HG03439 (cell line): ENCODE results near the gene HSD11B1.

Source experiments
- ATAC-seq: cut with Tn5 transposase; IDR thresholded peaks from one replicate; pipeline ENCODE4 v1.9.1; 2021; ENCODE audit warnings: mild to moderate bottlenecking, moderate library complexity; ENCODE audit not compliant: unreplicated experiment

Gene HSD11B1

DNA sequence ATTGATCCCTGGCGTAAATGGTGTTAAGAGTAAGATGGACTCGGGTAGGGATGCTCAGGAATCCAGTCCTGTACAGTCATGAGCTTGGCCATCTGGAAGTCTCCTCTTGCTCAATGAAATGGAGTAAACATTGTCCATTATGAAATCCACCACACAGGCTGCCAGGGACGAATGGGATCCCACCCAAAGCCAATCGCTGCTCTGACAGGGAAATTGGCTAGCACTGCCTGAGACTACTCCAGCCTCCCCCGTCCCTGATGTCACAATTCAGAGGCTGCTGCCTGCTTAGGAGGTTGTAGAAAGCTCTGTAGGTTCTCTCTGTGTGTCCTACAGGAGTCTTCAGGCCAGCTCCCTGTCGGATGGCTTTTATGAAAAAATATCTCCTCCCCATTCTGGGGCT, at the start of gene HSD11B1:
TSS of gene HSD11B1 (plus strand) at position 263 of the 400 bp plus-strand sequence. CDS start at position 360, 97 bp downstream.
- no peak for ATAC-seq

DNA sequence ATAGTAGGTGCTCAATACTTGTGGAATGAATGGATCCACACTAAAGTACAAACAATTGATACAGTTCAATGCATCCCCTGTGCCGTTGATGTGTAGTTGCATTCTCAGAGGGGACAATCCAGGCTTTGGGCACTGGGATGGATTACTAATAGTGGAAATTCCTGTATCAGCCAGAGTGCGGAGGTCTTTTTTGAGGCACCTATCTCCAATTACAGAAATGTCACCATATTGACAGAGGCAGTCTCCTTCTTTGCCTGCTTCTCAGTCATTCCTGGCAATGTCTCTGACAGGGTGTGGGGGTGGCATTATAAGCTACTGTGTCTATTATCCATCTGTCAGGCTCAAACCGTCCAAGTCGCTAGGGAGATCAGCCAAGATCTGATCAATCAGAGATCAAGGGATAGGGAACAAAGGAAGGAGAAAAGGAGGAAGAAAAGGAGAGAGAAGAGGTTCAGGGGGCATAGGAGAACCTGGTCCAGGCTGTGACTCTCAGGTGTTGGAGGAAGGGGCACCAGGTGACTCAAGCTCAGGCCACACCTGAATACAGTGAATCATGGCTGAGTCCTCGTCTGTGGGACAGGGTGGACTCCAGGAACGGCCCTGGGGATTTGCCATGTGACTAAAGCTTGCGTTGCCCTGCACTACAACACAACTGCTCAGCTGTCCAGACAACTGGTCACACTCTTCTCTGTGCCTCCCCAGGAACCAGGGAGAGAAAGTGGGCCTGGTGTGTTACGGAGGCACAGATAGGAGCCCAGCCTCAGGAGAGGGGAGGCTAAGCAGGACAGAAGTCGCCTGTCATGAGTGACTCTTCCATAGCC, 49.0 kb upstream of the HSD11B1 start:
- ATAC-seq = no peak

DNA sequence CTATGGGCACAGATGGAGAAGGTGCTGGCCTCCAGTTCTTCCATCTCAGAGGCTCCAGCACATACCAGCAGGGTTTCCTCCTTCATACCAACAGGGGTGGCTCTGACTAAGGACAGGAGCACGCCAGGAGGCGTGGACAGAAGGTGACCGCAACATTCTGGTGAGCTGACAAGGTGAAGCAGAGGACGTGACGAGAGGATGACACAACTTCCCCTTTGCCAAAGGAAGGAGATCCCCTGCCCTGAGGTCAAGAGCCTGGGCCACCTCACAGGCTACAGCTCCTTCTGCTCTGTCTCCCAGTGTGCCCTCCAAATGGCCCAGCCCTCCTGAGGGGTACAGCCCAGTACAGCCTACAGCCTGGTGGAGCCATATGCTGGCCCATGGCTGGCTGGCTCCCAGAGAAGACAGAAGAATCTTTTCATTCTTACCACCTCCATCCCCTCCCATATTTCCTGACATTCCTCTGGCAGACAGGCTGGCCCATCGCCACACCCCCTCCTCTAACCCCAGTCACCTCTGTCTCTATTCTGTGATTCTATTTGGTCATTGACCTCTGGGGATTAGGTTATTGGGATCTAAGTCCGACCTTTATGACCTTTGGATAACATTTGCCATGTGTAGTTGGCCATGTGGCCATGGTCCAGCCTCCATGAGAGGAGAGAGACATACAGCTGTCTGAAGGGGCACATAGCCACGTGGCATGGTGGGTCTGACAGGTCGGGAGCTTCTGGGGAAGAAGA, 47.3 kb upstream of the HSD11B1 start:
- ATAC-seq = no peak

DNA sequence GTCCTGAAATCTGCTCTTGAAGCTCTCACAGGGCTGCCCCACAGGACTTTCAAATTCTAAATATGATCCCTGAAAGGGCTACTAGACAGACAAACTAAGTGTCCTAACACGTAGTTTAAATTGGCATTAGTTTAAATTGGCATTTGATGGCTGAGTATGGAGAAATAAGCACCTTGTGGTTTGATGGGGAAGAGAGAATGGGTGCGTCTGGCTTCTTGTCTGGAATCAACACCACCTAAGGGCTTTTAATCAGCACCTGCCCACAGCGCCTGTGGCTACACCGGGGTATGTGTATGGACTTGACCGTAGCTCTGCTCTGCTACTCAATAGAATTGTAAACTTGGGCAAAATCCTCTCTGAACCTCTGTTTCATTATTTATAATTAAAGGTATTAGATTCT, 46.7 kb upstream of the HSD11B1 start:
- no peak for ATAC-seq

DNA sequence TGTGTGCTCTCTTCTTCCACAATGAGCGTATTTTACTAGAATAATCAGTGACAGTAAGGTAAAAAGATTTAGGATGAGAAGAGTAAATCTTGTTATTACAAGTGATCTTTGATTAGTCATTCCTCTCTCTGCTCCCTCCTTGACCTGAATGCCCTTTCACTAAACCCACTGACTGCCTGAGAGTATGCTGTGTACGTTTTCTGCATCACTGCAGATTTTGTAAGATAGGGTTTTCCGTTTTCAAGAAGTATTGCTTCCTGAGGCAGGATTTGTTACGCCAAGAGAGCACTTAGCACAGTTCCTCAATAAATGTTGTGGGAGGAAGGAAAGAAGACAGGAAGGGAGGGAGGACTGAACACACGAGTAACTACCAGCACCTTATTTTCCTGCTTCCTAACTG, 44.7 kb upstream of the HSD11B1 start:
- peak; percentile 56 for ATAC-seq

DNA sequence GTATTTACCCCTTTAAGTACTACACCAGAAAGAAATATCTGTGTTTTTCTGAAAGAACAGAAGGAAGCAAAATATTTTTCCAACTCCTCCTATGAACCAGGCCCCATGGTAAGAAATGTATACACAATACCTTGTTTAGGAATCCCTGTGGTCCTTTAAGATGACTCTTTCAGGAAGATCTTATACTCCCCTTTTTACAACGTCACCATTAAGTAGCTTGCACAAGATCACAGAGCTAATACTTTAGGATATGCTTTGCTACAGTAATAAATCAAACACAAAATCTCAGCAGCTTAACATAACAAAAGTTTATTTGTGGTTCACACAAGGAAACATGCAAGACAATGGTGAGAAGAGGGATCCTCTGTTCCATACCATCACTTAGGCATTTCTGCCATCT, 43.6 kb upstream of the HSD11B1 start:
- no peak for ATAC-seq

DNA sequence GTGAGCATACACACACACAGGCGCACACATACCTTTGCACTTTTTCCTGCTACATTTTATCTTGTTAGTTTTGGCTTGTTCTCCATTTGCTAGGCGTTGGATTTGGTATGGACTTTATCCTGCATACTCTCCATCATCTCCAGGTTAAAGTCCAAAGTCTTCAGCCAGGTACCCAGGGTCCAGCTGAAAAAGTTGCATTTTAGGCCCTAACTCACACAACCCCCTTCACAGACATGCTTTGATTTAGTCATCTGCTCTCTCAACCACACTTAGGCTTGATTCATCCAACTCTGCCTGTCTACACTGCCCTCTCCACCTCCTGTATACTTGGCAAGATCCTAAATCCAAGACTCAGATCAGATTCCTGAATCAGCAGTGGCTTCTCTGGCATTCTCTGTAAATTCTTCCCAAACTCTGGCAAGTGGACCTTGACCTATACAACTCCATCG, 41.7 kb upstream of the HSD11B1 start:
- ATAC-seq = no peak

DNA sequence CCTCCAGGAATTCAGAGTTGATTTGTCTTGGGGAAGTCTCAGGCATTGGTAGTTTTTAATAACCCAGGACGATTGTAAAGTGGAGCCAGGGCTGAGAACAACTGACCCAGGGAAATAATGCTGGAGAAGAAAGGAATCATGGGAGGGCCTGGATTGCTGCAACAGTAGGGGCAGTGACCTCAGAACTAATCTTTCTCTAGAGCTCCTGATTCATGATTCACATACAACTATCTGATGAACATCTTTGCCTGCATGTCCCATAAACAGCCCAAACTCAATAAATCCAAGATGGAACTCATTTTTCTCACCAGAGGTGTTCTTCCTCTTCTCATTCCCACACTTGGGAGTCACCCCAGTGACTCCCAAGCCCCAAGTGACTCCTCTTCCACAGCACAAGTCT, 37.5 kb upstream of the HSD11B1 start:
- ATAC-seq = no peak

DNA sequence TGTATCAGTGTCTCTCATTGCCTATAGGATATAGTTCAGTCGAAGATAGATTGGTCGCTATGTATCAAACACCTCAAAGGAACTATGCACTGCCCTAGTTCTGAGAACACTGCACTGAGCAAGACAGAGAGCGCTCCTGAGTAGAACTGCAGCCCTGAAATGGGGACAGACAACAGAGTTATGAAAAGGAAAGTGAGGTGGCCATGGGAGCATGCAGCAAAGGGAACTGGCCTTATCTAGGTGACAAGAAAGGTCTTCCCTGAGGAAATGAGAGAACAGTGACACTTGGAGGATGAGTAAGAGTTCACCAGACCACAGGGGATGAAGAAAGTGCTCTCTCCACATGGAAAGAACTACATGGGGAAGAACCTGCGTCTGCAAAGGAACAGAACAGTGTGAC, 36.9 kb upstream of the HSD11B1 start:
- no peak for ATAC-seq

DNA sequence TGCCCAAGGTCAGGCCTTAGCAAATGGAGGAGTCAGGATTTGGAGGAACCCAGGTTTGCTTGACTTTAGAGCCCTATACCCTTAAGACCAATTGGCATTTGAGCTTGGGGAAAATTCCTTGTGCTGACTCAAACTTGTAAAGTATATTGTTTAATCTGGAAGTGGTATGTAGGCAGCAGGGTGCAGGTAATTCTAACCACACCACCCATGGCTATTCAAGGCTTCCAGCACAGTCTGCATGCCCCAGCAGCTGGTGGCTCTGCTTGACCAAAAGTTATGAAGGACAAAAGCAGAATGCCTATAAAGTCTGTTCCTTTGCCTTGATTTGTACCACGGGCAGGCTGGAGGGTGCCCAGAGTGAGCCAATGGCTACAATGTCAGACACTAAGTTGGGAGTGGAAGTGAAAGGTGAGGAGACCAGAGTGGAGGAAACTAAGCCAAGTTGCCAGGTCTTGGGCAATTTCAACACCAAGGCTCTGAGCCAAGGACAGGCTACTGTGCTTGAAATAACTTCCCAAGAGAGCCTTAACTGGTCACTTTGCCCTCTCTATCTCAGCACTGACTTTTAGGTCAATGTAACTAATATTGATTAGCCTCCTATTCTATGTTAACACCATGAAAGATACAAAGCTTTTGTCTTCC, 34.1 kb upstream of the HSD11B1 start:
- no peak for ATAC-seq

DNA sequence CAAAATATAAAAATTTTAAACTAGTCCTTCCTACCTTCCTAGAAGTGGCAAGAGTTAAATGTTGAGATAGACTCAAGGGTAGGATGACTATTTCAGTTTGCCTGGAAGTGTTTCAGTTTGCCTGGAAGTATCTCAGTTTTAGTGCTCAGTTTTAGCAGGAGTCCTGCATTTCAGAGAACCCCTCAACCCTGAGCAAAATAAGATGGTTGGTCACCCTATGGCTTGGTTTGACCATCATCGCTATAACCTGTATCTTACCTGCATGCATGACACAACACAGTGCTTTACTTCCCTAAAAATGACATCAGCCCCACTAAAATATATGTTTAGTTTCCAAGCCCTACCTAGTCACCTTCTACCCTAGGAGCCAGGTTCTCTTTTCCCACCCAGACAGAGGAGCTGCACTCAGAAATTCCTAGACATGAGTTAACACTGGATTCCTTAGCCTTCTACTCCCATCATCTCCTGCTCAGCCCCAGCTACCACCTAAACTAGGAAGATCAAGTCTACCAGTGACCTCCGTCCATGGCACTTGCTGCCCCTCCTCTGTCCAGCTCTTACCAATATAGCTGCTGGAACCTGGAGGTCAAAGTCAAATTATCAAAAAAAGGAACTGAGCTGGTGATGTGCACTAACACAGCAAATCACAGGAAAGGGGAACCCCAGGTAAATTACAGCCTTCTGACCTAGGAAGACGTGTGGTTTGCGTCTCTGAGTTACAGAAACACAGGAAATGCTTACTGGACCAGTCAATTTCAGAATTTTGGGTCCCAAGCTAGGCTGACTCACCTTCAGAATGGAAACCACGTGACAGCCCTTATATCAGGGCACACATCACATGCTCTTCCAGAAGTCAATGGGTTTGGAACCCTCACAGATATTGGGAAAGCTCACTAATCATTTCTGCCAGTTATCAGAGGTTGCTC, 31.7 kb upstream of the HSD11B1 start:
- ATAC-seq = peak; percentile 86

DNA sequence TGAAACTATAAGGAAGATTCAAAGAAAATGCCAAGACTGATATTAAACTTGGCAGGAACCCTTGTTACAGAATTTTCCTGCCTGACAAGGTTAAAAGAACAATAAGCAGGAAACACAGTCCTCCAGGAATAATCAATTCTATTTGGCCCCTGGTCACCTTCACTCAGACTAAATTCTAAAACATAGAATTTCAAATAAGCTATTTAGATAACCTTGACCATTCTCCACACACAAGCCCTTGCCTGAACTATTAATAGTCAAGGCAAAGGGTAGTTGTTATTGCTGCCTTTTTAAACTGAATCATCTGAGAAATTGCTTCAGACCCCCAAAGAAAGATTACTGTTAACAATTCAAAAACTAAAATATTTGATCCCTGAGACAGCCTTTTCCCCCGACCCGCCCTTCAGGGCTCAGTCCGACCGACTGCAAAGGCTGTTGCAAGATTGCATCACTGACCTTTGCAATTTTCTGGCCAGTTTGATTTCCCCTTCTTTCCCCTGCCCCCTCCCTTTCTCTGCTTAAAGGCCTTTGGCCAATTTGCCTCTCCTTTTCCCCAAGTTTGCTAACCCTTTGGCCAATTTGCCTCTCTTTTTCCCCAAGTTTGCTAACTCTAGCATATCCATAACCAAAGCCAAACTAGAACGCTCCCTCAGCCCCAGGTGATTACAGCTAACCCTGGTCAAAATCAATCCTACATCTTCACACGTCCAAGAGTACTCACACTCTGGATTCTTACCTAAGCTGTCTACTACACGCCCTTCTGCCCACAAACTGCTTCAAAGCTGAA, 30.8 kb upstream of the HSD11B1 start:
- no peak for ATAC-seq

DNA sequence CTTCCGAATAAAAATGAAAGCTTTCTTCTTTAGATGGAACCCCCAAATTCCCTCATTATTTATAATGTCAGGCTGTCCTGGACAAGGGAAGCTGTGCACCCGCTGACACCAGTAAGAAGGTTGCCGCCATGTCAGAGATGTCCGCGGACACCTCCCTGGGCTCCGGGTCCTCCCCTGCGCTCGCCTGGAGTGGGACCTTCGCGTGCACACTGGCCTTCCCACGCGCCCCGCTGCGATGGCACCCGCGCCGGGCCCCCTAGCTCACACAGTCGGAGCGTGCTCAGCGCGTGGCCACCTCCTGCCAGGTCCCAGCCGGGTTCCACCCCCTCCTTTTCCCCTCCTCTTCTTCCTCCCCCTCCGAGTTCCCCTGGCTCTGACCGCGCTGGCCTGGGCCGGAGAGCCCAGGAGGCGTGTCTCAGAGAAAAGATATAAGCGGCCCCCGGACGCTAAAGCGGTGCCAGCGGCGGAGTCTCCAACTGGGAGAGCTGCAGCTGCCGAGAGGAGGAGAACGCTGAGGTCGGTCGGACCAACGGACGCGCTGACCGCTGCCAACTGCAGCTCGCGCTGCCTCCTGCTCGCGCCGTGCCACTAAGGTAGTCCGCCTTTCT, 29.6 kb upstream of the HSD11B1 start, which contains the start of gene G0S2:
TSS of gene G0S2 (plus strand) at position 456 of the 608 bp plus-strand sequence. CDS start 273 bp downstream, outside the sequence.
- ATAC-seq = no peak

DNA sequence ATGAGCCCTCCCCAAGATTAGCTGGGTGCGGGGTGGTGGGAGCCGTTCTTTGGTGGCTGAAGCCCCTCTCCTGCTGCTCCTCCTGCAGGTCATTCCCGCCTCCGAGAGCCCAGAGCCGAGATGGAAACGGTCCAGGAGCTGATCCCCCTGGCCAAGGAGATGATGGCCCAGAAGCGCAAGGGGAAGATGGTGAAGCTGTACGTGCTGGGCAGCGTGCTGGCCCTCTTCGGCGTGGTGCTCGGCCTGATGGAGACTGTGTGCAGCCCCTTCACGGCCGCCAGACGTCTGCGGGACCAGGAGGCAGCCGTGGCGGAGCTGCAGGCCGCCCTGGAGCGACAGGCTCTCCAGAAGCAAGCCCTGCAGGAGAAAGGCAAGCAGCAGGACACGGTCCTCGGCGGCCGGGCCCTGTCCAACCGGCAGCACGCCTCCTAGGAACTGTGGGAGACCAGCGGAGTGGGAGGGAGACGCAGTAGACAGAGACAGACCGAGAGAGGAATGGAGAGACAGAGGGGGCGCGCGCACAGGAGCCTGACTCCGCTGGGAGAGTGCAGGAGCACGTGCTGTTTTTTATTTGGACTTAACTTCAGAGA, 29.0 kb upstream of the HSD11B1 start:
- no peak for ATAC-seq

DNA sequence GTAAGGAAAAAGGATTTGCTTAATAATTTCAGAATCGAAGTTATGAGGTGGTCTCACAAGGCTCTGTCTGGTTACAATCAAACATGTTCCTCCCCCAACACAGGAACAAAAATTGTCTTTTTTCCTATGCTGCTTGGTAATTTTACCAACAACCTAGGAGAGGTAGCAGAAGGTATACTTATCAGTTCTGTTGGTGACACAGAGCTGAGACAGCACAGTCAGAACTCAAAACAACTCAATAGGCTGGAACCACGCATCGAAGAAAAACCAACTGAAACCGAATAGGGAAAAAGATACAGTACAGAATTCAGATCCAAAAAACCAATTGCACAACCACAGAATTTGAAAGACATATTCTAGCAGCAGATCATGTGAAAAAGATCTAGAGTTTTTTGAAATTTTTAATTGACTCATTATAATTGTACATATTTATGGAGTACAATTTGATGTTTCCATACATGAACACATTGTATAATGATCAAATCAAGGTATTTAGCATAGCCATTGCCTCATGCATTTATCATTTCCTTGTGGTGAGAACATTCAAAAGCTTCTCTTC, 25.6 kb upstream of the HSD11B1 start:
- no peak for ATAC-seq

DNA sequence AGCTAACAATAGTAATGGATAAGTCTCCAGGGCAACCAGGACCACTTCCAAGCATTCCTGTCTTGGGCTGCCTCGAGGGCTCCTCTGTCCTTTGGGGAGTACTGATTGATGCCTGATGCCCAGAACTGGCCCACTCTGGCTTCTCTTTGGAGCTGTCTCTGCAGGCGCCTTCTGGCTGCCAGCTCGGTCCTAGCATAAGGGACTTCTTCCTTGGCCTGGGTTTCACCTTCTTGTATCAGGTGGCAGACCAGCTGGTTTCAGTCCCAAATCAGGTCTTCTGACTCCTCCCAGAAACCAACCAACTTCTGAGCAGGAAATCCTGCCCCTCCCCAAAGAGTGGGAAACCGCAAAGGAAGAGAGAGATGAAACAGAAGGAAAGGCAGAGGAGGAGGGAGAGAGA, 18.8 kb upstream of the HSD11B1 start:
- ATAC-seq = no peak

DNA sequence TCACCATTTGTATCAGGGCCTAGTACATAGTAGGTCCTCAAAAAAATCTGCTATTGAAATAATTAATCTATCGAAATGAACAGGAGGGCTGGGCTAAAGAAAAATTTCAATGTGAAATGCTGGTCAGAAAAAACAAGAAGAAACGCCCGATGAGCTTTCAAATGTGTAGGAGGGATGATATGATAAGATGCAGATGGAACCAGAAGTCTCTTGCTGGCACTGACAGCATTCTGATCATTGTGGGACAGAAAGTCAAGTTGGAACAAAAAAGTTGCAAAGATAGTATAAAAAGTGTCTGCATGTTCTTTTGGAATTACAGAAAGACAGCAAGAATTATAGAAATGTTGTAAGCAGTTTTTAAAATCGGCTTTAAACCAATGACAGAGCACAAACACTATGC, 18.3 kb upstream of the HSD11B1 start:
- ATAC-seq = no peak

DNA sequence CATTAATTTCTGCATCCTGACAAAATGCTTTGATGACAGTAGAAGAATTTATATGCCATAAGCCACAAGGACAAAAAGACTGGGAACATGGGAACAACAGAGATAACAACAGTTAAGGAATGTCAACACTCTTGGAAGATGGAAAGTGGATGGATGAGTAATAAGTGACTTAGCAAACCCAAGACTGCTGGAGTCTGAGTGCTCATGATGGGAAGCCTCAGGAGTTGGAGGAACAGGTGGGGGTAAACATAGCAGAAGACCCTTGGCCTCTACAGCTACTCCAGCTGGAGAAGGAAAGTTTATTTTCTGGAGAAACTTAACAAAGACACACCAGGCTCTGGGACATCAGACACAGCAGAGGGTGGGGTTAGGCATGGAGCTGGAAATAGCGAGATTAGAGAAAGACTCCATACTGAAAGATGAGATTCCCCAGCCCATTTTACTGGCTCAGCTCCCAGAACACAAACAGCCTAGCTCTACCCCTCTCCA, 15.9 kb upstream of the HSD11B1 start:
- no peak for ATAC-seq
